Caco-2 (cell line): ENCODE measurements around the gene AHNAK2. TPM values are rescaled to one million over a fixed set of nuclear protein-coding genes. Genes with fewer than 3 reads are reported as not detected.

ENCODE experiments used
- BruUV-seq: library from RNA; stranded (reverse); fragments of 400-500 nt; replicated peaks from 2 replicates; lab custom pipeline; 2021; lab: Mats Ljungman, UMichigan
- CTCF ChIA-PET: fragments of 300-600 bp; sonication (Branson Sonifier 250); formaldehyde crosslinking; loops from one replicate; lab custom pipeline; 2022; ENCODE audit warnings: antibody characterized with exemption; lab: Charles Lee
- POLR2A ChIA-PET: fragments of 300-600 bp; sonication (Branson Sonifier 250); formaldehyde crosslinking; loops from one replicate; lab custom pipeline; 2022; ENCODE audit warnings: antibody characterized with exemption; lab: Charles Lee
- DNase-seq, 2 experiments: peaks; one replicate each; pipeline versions ENCODE4 v3.0.0 to v3.0.0-alpha.2; 2020 to 2022
- H3K27me3 ChIP-seq: replicated peaks from 2 replicates; pipeline ENCODE4 v1.6.0; 2011; ENCODE audit warnings: low read length; ENCODE audit not compliant: control insufficient read depth, insufficient read depth
- H3K36me3 ChIP-seq: 2 replicates; pipeline ENCODE4 v1.5.1; 2011; ENCODE audit warnings: low read length; ENCODE audit not compliant: control insufficient read depth, insufficient read depth
- H3K4me1 ChIP-seq: fragments of 250-450 bp; sonication (Bioruptor Pico); 2 replicates; pipeline ENCODE4 v1.5.1; 2020; ENCODE audit warnings: mild to moderate bottlenecking
- H3K4me3 ChIP-seq: 2 replicates; pipeline ENCODE4 v1.5.1; 2011; ENCODE audit warnings: low read depth, mild to moderate bottlenecking, control low read depth, low read length
- H3K9me3 ChIP-seq: fragments of 250-450 bp; sonication (Bioruptor Pico); 2 replicates; pipeline ENCODE4 v1.5.1; 2020; ENCODE audit warnings: mild to moderate bottlenecking, moderate library complexity
- H3K27ac Mint-ChIP-seq: one replicate; pipeline ENCODE4 v1.8.0; 2022; ENCODE audit warnings: mixed read lengths; ENCODE audit not compliant: unreplicated experiment
- H3K27me3 Mint-ChIP-seq: one replicate; pipeline ENCODE4 v1.8.0; 2022; ENCODE audit warnings: mixed read lengths; ENCODE audit not compliant: insufficient read depth, unreplicated experiment
- H3K36me3 Mint-ChIP-seq: one replicate; pipeline ENCODE4 v1.8.0; 2022; ENCODE audit warnings: mild to moderate bottlenecking, mixed read lengths; ENCODE audit not compliant: insufficient read depth, unreplicated experiment
- H3K4me1 Mint-ChIP-seq: one replicate; pipeline ENCODE4 v1.8.0; 2022; ENCODE audit warnings: low read depth, mixed read lengths; ENCODE audit not compliant: unreplicated experiment
- H3K4me3 Mint-ChIP-seq: one replicate; pipeline ENCODE4 v1.8.0; 2022; ENCODE audit warnings: mild to moderate bottlenecking, moderate library complexity, mixed read lengths; ENCODE audit not compliant: unreplicated experiment
- H3K9me3 Mint-ChIP-seq: one replicate; pipeline ENCODE4 v1.8.0; 2022; ENCODE audit warnings: mixed read lengths; ENCODE audit not compliant: unreplicated experiment
- CTCF ChIP-seq, 2 experiments: fragments of 200-600 bp in 1 of 2; IDR thresholded peaks; 1 replicate in 1 of 2; 2 replicates in 1 of 2; pipeline versions ENCODE4 v1.5.1 to v1.8.0; 2011 to 2022; ENCODE audit warnings: antibody characterized with exemption in 1 of 2, control low read depth in 1 of 2, inconsistent platforms in 1 of 2, low read depth in 1 of 2, low read length in 1 of 2, mild to moderate bottlenecking in 1 of 2, moderate library complexity in 1 of 2; ENCODE audit not compliant: insufficient read depth in 1 of 2, severe bottlenecking in 1 of 2, unreplicated experiment in 1 of 2
- intact Hi-C: fragments of 100-400 bp; cut with micrococcal nuclease; formaldehyde crosslinking; loops from one replicate; pipeline ENCODE4 v1.10.0; 2022; ENCODE audit not compliant: unreplicated experiment
- total RNA-seq: library from RNA; stranded (reverse); gene quantifications from 2 replicates; pipeline ENCODE4 v1.2.3, GENCODE V29; 2022

The AHNAK2 gene
- total RNA-seq, 1 experiment from 2014 or later: 0.77 TPM

DNA sequence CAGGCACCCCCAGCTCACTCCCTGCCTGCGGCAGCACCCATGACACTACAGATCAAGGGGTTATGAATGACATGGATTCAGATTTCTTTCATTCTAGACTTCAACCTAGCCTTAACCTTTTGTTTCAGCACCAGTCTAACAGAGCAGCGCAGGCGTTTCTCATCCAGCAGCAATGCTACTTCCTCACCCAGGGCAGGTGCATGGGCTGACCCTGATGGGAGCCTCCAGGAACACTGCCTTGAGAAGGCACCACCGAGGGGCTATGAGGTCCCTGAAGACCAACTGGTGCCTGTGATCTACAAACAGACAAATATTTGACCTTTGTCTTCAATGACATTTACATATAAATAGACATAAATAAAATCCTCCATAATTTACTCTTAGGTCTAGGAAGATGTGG lies 31.9 kb upstream of the AHNAK2 start:
- intact Hi-C loops: no loop called here
- Histone ChIP-seq H3K4me1 (no peaks in the 10 kb centered on the region), H3K9me3 (no peaks in the 10 kb centered on the region), H3K27me3 (no peaks in the 10 kb centered on the region), H3K4me3 (no peak overlapping the region), H3K36me3 (peaks cover 3% of the 10 kb centered on the region)
- no peak overlapping the region for H3K27ac Mint-ChIP-seq
- H3K9me3 Mint-ChIP-seq: no peaks in the 10 kb centered on the region
- no peaks in the 10 kb centered on the region for H3K4me1 Mint-ChIP-seq
- peaks cover 57% of the 10 kb centered on the region for H3K36me3 Mint-ChIP-seq
- no peaks in the 10 kb centered on the region for H3K27me3 Mint-ChIP-seq
- H3K4me3 Mint-ChIP-seq: no peak overlapping the region
- POLR2A ChIA-PET: no interaction called here
- no peak for TF ChIP-seq CTCF (IDR thresholded peaks at IDR 0.05; ENCODE audit: insufficient read depth in 1 of 2, low read depth in 1 of 2, low read length in 1 of 2, severe bottlenecking in 1 of 2, unreplicated experiment in 1 of 2)
- TSS peak; percentile 7 for BruUV-seq
- no peak for DNase-seq
- CTCF ChIA-PET: no interaction called here

GRCh38 chr14:105007593-105008264 lies 29.6 kb upstream of the AHNAK2 start:
- ChIA-PET POLR2A (no interaction called here), CTCF (no interaction called here)
- Histone ChIP-seq H3K36me3 (peaks cover 3% of the 10 kb centered on the region), H3K27me3 (no peaks in the 10 kb centered on the region), H3K4me3 (no peak overlapping the region), H3K9me3 (no peaks in the 10 kb centered on the region), H3K4me1 (no peaks in the 10 kb centered on the region)
- Mint-ChIP-seq H3K4me1 (no peaks in the 10 kb centered on the region), H3K27ac (no peak overlapping the region), H3K36me3 (peaks cover 51% of the 10 kb centered on the region), H3K4me3 (no peak overlapping the region), H3K27me3 (no peaks in the 10 kb centered on the region), H3K9me3 (no peaks in the 10 kb centered on the region)
- intact Hi-C loops: no loop called here
- no peak for DNase-seq
- no TSS peak for BruUV-seq
- no peak for TF ChIP-seq CTCF (IDR thresholded peaks at IDR 0.05; ENCODE audit: insufficient read depth in 1 of 2, low read depth in 1 of 2, low read length in 1 of 2, severe bottlenecking in 1 of 2, unreplicated experiment in 1 of 2)

DNA sequence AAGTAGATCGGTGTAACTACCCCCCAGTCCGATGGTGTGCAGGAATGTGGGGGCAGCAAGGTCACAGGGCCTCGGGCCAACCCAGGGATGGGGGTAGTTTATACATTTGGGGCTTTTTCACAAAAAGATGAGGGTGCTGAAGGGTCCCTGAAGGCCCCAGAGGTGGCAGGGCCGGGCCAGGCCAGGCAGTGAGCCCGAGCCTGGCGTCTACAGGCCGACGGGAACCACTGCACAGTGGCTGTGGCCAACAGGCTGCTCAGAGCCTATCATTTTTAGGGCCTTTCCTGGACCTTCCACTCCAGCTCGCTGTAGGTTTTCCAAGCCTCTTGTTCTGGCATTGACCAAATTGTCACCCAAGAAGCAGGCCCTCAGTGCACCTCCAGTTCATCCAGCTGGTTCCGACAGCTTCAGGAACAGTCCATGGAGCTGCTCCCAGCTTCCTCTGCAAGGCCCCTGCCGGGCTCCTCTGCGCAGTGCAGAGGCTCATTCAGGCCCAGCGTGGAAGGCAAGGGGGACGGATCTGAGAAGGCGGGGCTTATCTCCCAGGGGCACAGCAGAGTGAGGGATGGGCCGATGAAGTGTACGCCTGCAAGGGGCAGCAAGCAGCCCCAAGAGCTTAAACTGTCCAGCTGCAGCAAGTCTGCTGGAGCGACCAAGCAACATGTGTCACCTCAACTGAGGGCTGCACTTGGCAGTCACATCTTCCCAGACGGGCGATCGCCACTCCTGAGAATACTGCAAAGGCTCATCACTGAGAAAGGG lies 28.8 kb upstream of the AHNAK2 start:
- Mint-ChIP-seq H3K27me3 (no peaks in the 10 kb centered on the region), H3K9me3 (no peaks in the 10 kb centered on the region), H3K4me3 (no peak overlapping the region), H3K36me3 (peaks cover 46% of the 10 kb centered on the region), H3K27ac (no peak overlapping the region), H3K4me1 (no peaks in the 10 kb centered on the region)
- no peak for TF ChIP-seq CTCF (IDR thresholded peaks at IDR 0.05; ENCODE audit: insufficient read depth in 1 of 2, low read depth in 1 of 2, low read length in 1 of 2, severe bottlenecking in 1 of 2, unreplicated experiment in 1 of 2)
- CTCF ChIA-PET: interaction anchor here (0.5 to 1.2 kb wide), 3 partner anchors 38 to 180 kb away, joined by 3 to 7 read pairs (median 3); no protein-coding TSS in a partner anchor
- POLR2A ChIA-PET: no interaction called here
- no peak for DNase-seq
- intact Hi-C loops: no loop called here
- Histone ChIP-seq H3K4me1 (no peaks in the 10 kb centered on the region), H3K4me3 (no peak overlapping the region), H3K9me3 (no peaks in the 10 kb centered on the region), H3K36me3 (peaks cover 3% of the 10 kb centered on the region), H3K27me3 (no peaks in the 10 kb centered on the region)
- no TSS peak for BruUV-seq
